NCI-H2196 treated with DMSO at 0.1 percent for 48 hours (cell line): ENCODE results near the gene UBE2L6.

ENCODE experiments used
- DNase-seq: peaks from one replicate; lab custom pipeline; 2025; ENCODE audit not compliant: unreplicated experiment; lab: John Stamatoyannopoulos, UW

The UBE2L6 gene

GRCh38 chr11:57567515-57568329, at the start of gene UBE2L6:
UBE2L6 (minus strand) TSS chr11:57567672; CDS start chr11:57567611, 61 bp downstream.
- no peak for DNase-seq

- no peak for DNase-seq
These were observed 49.1 kb upstream of the UBE2L6 start for GRCh38 chr11:57616595-57616994.

DNA sequence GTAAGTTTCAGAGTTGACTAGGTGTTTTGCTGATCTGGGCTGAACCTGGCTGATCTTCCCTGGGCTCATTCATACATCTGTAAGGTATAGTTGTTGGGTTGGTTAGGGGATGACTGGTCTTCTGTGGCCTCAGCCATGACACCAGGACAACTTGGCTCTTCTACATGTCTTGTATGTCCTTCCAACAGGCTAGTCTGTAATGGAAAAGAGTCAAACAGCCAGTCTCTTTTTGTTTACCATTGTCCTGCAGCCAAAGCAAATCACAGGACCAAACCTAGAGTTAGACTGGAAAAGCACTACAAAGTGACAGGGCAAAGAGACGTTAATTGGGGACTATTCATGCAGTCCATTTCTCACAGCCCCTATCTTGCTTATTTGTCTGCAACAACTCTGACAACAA, 47.8 kb upstream of the UBE2L6 start:
- no peak for DNase-seq

GRCh38 chr11:57614234-57614772, 46.8 kb upstream of the UBE2L6 start:
- DNase-seq, result no peak

DNA sequence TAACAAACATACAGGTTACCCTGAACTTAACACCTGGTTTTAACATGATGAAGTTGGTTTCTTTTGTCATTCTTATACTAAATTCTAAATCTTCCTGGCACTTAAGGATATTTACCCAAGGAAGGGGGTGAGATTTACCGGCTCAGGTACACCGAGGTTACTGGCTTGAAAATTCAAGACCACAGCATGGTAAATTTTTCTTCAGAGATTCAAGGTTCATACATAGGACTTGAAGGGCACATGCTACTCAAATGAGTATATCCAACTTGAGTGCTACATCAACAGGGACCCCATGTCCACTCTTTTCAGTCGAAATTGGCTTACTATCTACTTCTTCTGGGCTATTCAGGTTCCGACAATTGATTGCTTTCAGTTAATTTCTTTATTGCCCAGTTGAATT, 42.7 kb upstream of the UBE2L6 start:
- no peak for DNase-seq

DNA sequence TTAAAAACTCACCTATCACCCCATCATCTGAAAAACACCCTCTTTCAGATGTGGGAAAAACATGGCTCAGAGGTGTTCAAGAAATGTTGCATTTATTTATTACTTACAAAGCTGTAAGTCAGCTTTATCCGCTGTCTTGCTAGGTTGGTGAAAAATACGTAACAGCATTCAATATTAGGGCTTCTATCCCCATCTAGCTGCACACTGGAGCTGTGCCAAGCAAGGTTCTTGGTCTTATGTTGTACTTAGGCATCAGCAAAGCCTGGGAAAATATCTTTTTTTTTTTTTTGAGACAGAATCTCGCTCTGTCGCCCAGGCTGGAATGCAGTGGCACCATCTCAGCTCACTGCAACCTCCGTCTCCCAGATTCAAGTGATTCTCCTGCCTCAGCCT, 37.6 kb upstream of the UBE2L6 start:
- no peak for DNase-seq

GRCh38 chr11:57604296-57605027, 37.0 kb upstream of the UBE2L6 start:
- no peak for DNase-seq

- DNase-seq, result no peak
These were observed 33.8 kb upstream of the UBE2L6 start for GRCh38 chr11:57601297-57601696.

DNA sequence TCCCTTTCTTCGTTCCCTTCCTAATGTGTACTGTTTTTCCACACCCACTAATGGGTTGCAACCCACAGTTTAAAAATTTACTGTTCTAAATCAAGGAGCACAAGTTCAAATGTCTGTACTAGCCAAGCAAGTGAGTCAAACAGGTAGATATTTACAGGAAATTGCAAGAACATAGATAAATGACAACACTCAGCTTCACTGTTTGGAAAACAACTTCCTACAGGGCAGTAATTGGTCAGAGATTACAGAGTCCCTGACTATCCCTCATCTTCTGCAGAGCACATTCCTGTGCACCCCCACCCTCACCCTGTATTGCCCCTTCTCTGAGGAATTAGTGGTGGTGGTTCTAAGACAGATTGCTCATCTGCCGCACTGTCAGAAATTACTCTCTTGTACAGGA, 31.9 kb upstream of the UBE2L6 start:
- no peak for DNase-seq

DNA sequence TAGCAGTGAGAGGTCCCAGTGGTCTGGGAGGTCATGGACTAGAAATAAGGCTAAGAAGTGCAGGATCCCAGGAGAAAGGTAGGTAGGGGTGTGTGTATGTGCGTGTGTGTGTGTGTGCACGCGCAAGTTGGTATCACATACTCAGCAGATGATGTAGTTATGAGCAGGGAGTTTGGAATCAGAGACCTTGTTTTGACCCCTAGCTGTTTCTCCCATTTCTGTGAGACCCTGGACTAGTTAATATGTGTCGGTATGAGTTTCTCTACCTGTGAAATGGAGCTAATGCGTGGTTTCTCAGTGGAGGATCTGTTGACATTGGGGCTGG, 31.3 kb upstream of the UBE2L6 start:
- DNase-seq, result no peak

DNA sequence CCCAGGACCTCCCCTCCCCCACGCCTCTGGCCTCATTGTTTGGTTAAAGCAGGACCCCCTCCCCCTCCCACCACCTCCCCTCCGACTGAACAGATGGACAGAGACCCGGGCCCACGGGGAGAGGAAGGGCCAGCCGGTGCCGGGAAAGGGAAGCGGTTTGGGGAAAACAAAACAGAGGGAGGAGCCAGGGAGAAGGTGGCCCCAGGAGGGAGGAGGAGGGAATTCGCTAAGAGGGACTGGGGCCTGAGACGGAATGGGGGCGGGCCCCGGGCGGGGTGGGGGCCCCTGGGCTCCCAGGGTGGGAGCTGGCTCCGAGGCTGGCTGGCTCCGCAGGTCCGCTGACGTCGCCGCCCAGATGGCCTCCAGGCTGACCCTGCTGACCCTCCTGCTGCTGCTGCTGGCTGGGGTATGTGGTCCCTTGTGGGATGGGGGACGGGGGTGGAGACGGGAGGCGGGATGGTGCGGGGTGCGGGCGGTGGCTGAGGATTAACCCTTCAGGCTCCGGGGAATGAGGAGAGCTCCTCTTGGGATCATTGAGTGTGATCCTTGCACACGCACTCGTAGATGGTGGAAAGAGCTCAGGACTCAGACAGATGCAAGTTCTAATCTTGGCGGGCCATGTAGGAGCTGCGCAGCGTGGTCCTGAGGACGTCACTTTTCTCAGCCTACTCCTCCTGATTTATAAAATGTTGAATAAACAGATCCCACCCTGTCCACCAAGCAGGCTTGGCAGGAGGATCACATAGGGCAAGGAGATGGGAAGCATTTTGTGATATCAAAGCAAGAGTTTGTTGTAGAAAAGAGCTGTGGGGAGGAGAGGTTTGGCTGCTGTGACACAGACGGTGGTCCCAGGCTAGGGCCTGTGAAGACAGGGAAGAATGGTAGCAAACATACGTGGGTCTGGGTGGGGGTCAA, 30.7 kb upstream of the UBE2L6 start:
- no peak for DNase-seq

- no peak for DNase-seq
These were observed 30.0 kb upstream of the UBE2L6 start, which contains the start of gene SERPING1 for GRCh38 chr11:57597461-57597915. SERPING1 (plus strand) TSS chr11:57597685; CDS start chr11:57598271, 586 bp downstream.

DNA sequence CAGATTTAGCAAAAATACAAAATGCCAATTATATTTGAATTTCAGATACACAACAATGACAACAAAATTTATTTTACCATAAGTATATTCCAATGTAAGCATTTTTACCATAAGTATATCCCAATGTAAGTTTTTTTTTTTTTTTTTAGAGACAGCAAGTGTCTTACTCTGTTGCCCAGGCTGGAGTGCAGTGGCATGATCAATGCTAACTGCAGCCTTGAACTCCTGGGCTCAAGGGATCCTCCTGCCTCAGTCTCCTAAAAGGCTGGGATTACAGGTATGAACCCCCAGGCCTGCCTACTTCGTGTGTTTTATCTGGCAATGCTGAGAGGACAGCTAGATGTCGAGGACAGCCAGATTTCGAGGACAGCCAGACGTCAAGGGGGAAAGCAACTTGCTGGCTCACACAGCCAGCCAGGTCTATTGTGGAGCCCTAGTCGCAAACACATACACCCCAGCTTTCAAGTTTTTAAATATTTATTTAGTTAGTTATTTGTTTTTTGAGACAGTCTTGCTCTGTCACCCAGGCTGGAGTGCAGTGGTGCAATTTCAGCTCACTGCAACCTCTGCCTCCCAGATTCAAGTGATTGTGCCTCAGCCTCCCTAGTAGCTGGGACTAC, 28.9 kb upstream of the UBE2L6 start:
- no peak for DNase-seq

DNA sequence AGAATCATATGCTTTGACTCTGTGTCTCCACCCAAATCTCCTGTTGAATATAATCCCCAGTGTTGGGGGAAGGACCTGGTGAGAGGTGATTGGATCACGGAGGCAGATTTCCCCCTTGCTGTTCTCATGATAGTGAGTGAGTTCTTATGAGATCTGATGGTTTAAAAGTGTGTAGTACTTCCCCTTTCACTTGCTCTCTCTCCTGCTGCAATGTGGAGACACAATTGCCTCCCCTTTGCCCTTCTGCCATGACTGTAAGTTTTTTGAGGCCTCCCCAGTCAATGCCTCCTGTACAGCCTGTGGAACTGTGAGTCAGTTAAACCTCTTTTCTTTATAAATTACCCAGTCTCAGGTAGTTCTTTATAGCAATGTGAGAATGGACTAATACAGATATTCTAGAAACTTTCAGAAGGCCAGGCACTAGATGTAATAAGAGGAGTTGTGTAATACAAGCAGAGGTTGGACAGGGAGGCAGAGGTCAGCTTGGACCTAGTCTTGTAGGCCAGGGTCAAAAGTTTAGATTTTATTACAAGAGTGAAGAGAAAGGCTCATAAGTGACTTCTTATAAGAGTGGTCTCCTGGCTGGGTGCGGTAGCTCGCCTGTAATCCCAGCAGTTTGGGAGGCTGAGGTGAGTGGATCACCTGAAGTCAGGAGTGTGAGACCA, 20.7 kb upstream of the UBE2L6 start:
- DNase-seq, result no peak

GRCh38 chr11:57586711-57587245, 19.3 kb upstream of the UBE2L6 start:
- DNase-seq, result no peak

DNA sequence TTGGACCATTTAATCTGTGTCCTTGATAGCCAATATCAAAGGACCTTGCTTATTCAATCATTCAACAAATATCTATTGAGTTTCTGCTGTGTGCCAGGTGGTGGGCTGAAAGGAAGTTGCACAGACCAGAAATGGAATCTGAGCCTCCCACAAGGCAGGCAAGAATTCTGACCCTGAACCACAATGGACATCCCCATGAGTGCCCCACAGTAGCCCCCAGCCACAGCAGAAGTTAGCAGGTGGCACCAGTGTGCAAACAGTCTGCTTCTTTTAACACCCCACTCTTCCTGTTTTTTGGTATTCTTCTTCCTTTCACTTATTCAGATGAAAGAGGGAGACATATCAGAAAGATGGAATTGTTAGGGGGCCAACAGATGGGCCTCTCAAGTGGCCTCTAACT, 17.8 kb upstream of the UBE2L6 start:
- no peak for DNase-seq

- no peak for DNase-seq
These were observed 16.9 kb upstream of the UBE2L6 start for GRCh38 chr11:57584341-57584740.

DNA sequence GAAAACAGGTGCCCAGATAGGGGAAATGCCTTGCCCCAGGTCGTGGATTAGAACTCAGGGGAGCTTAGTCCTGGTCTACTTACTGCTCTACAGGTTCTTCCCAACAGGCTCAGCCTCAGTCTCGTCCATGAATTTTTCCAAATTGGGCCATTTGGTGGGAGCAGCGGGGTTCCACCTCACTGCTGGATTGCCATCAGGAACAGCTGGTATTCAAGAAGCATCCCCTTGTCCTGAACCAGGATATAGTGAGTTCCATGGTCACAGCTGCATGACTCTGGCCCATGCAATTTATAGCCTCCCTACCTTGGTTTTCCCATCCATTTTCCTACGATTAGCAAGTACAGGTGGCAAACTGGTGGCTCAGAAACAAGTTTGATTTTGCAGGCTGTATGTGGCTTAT, 6.6 kb upstream of the UBE2L6 start:
- no peak for DNase-seq

DNA sequence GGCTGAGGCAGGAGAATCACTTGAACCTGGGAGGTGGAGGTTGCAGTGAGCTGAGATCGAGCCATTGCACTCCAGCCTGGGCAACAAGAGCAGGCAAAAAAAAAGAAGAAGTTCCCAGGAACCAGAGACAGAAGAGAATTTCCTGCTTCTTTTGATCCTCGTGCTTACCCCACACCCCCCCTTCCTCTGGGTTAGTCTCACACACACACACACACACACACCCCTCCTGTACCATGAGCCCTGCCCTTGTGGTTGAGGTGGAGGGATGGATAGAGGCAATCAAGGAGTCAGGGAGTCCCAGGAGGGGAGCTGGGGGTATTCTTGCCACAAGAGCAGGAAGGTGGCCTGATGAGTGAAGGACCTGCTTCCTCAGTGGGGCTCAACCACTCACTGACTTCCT, 4.1 kb upstream of the UBE2L6 start:
- no peak for DNase-seq

GRCh38 chr11:57568330-57568766, 876 bp upstream of the UBE2L6 start:
- peak; percentile 57 for DNase-seq
